ENCODE measurements around the gene FOXN3. TPM values are rescaled to one million over a fixed set of nuclear protein-coding genes. Genes with fewer than 3 reads are reported as not detected.

Gene FOXN3
- total and polyA plus RNA-seq, 10 of the 15 experiments (the other 5 are each of a cell fraction or from before 2014, with no cell fraction given) = 4.5 to 68.9 (median 29.7) TPM

DNA sequence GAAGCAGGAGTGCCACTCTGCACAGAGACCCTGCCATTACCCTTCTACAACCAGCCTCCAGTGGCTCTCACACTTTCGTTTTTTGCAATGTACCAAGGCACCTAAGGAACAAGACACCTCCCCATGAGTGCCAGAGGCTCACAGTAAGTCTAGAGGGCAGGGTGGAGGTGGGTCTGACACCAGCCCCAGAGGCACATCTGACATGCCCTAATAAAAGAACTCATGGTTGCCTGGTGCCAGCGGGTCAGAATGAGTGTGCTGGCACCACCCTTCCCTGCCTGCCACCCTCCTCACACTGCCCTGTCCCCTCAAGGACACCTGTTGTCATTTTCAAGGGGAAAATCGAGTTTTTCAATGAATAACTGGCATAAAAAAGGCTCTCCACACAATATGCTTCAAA lies 161.2 kb downstream of the FOXN3 start:
- SMC1A ChIA-PET (ENCODE audit: uncharacterized antibody, unreplicated experiment) = no interaction called here
- Histone ChIP-seq H3K27ac (ENCODE audit: control insufficient read depth, insufficient read depth) (no peak overlapping the region), H3K4me1 (ENCODE audit: control insufficient read depth, insufficient read depth, low read length) (no peaks in the 10 kb centered on the region), H3K9ac (ENCODE audit: control insufficient read depth, insufficient read depth, low read length) (no peak overlapping the region), H3K27me3 (replicated peaks in 1 of 2; ENCODE audit: control insufficient read depth in 2 of 2, insufficient read depth in 2 of 2, low read length in 1 of 2) (no peaks in the 10 kb centered on the region), H3K4me3 (no peak overlapping the region), H3K4me2 (ENCODE audit: control insufficient read depth, insufficient read depth) (no peak overlapping the region), H3K9me3 (replicated peaks; ENCODE audit: control insufficient read depth, insufficient read depth, low read length) (peaks cover 4% of the 10 kb centered on the region; the same call in 2 of the 3 replicates), H3K79me2 (ENCODE audit: control insufficient read depth, insufficient read depth, low read length) (no peaks in the 10 kb centered on the region), H4K20me1 (ENCODE audit: control insufficient read depth, insufficient read depth) (no peaks in the 10 kb centered on the region), H3K36me3 (ENCODE audit: control insufficient read depth in 2 of 2, insufficient read depth in 2 of 2, low read length in 1 of 2) (peaks cover 3 to 13% of the 10 kb centered on the region in 2 experiments; a peak in 3 of 4 replicates), H2AFZ (ENCODE audit: control insufficient read depth, low read depth, low read length) (no peak overlapping the region)
- no peak for FAIRE-seq
- RAD21 ChIA-PET (ENCODE audit: unreplicated experiment) = no interaction called here
- DNase-seq (ENCODE audit: low read depth, low spot score) = no peak
- 58% methylated on average over 3 of the region's 3 CpGs for WGBS (ENCODE audit: insufficient coverage, insufficient replicate concordance, low lambda C conversion rate, missing lambda C conversion rate)
- no TSS peak for BruUV-seq (replicated peaks)
- no peak for ATAC-seq
- TF ChIP-seq MTA3 (IDR thresholded peaks at IDR 0.05; ENCODE audit: borderline replicate concordance, low read length) = no peak
- no peak for TF ChIP-seq MEF2B (IDR thresholded peaks at IDR 0.05; ENCODE audit: partially characterized antibody, poor library complexity, severe bottlenecking)
- no peak for TF ChIP-seq GATAD2B (conservative IDR thresholded peaks at IDR 0.05; ENCODE audit: low read depth)
- no peak for TF ChIP-seq TBL1XR1 (IDR thresholded peaks at IDR 0.05; ENCODE audit: low read depth, low read length)
- CTCF ChIA-PET = interaction anchor here (0.8 kb wide), 1 partner anchor 13 kb away, joined by 3 read pairs; no protein-coding TSS in a partner anchor
- POLR2A ChIA-PET = no interaction called here
- intact Hi-C loops (cut with micrococcal nuclease; ENCODE audit: unreplicated experiment) = no loop called here
- in situ Hi-C loops (cut with MboI) = no loop called here

DNA sequence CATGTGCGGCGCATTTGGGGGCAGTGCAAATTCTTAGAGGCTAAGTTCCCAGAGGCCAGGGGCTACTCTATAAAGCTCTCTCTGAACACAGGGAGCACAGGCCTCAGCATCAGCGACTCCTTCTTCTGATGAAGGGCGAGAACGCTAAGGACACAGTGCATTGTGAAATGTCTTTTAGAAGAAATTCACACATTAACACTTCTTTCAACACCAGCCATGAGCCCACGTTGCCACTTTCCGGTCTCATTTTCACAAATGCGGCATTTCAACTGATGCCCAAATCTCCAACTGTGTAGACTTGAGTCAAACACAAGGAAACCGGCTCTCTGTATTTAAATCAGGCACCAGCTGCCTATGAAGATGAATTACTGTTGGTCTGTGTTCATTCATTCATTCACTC lies 162.0 kb downstream of the FOXN3 start:
- Histone ChIP-seq H3K27me3 (replicated peaks in 1 of 2; ENCODE audit: control insufficient read depth in 2 of 2, insufficient read depth in 2 of 2, low read length in 1 of 2) (no peaks in the 10 kb centered on the region), H2AFZ (ENCODE audit: control insufficient read depth, low read depth, low read length) (no peak overlapping the region), H3K79me2 (ENCODE audit: control insufficient read depth, insufficient read depth, low read length) (no peaks in the 10 kb centered on the region), H3K9ac (ENCODE audit: control insufficient read depth, insufficient read depth, low read length) (no peak overlapping the region), H3K9me3 (replicated peaks; ENCODE audit: control insufficient read depth, insufficient read depth, low read length) (peaks cover 5% of the 10 kb centered on the region; the same call in 2 of the 3 replicates), H3K36me3 (ENCODE audit: control insufficient read depth in 2 of 2, insufficient read depth in 2 of 2, low read length in 1 of 2) (peaks cover 3 to 13% of the 10 kb centered on the region in 2 experiments; a peak in 3 of 4 replicates), H3K27ac (ENCODE audit: control insufficient read depth, insufficient read depth) (no peak overlapping the region), H4K20me1 (ENCODE audit: control insufficient read depth, insufficient read depth) (no peaks in the 10 kb centered on the region), H3K4me1 (ENCODE audit: control insufficient read depth, insufficient read depth, low read length) (no peaks in the 10 kb centered on the region), H3K4me2 (ENCODE audit: control insufficient read depth, insufficient read depth) (no peak overlapping the region), H3K4me3 (no peak overlapping the region)
- 98% methylated on average over 9 of the region's 9 CpGs for WGBS (ENCODE audit: insufficient coverage, insufficient replicate concordance, low lambda C conversion rate, missing lambda C conversion rate)
- ChIA-PET SMC1A (ENCODE audit: uncharacterized antibody, unreplicated experiment) (interaction anchor here (0.7 to 0.9 kb wide), 2 partner anchors 10 to 78 kb away, joined by 3 read pairs; no protein-coding TSS in a partner anchor), POLR2A (interaction anchor here (0.6 kb wide), 1 partner anchor 89 kb away, joined by 3 read pairs; no protein-coding TSS in a partner anchor), RAD21 (ENCODE audit: unreplicated experiment) (no interaction called here), CTCF (interaction anchor here (1.2 kb wide), 1 partner anchor 12 kb away, joined by 3 read pairs; no protein-coding TSS in a partner anchor)
- intact Hi-C loops (cut with micrococcal nuclease; ENCODE audit: unreplicated experiment) = no loop called here
- TF ChIP-seq, protein P1, sequence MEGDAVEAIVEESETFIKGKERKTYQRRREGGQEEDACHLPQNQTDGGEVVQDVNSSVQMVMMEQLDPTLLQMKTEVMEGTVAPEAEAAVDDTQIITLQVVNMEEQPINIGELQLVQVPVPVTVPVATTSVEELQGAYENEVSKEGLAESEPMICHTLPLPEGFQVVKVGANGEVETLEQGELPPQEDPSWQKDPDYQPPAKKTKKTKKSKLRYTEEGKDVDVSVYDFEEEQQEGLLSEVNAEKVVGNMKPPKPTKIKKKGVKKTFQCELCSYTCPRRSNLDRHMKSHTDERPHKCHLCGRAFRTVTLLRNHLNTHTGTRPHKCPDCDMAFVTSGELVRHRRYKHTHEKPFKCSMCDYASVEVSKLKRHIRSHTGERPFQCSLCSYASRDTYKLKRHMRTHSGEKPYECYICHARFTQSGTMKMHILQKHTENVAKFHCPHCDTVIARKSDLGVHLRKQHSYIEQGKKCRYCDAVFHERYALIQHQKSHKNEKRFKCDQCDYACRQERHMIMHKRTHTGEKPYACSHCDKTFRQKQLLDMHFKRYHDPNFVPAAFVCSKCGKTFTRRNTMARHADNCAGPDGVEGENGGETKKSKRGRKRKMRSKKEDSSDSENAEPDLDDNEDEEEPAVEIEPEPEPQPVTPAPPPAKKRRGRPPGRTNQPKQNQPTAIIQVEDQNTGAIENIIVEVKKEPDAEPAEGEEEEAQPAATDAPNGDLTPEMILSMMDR (IDR thresholded peaks at IDR 0.05 in 2 of 3, conservative IDR thresholded peaks at IDR 0.05 in 1 of 3; ENCODE audit: control insufficient read depth in 2 of 3, extremely low read depth in 1 of 3, insufficient read depth in 1 of 3, low read depth in 3 of 3, low read length in 3 of 3) = no peak
- TF ChIP-seq ZNF24 (IDR thresholded peaks at IDR 0.05) = peak; percentile 60
- no peak for ATAC-seq
- no peak for DNase-seq (ENCODE audit: low read depth, low spot score)
- no TSS peak for BruUV-seq (replicated peaks)
- in situ Hi-C loops (cut with MboI) = no loop called here
- no peak for FAIRE-seq
